Cardiac septum (tissue), 1 donor: Measurements from ENCODE around the gene CT47A1. TPM values are rescaled to one million over a fixed set of nuclear protein-coding genes. Genes with fewer than 3 reads are reported as not detected.
"Not testable (repeated sequence)": the region's sequence is repeated elsewhere in the genome, so short reads cannot be mapped to it uniquely, and the experiment has no call there.

Experiments
- DNase-seq: peaks from one replicate; pipeline ENCODE4 v3.0.0-alpha.2; 2020; ENCODE audit warnings: low spot score
- intact Hi-C: fragments of 100-400 bp; cut with DNase I; formaldehyde crosslinking; loops from one replicate; pipeline ENCODE4 v1.14.0; 2022
- long read RNA-seq: library from polyadenylated mRNA; unstranded; transcript quantifications from one replicate; pipeline ENCODE4 v2.0.0, GENCODE V29; 2021
- total RNA-seq: library from RNA; stranded (reverse); fragmentation: NEBNext Ultra II Directional; extraction: Animal tissue kit (Norgen Biotek cat#: 25700); gene quantifications from one replicate; pipeline ENCODE4 v1.2.1, GENCODE V29; 2021
- donor health status: DM: no; HTN: no; CAD: no.

The CT47A1 gene
- not detected for total RNA-seq
- long read RNA-seq, result 0 reads

GRCh38 chrX:120985660-120986059 is at the start of gene CT47A1:
CT47A1 (minus strand) TSS chrX:120985760; CDS start chrX:120985529, 231 bp downstream.
- intact Hi-C loops, DNase-seq: not testable (repeated sequence)

- intact Hi-C loops, result no loop called here
- no peak for DNase-seq
Measured at GRCh38 chrX:121032531-121032930, 47.0 kb upstream of the CT47A1 start.

- intact Hi-C loops, result no loop called here
- no peak for DNase-seq
Measured at GRCh38 chrX:121030083-121030482, 44.5 kb upstream of the CT47A1 start.

GRCh38 chrX:121028419-121028818 is 42.9 kb upstream of the CT47A1 start:
- intact Hi-C loops, result no loop called here
- DNase-seq, result no peak

- no peak for DNase-seq
- intact Hi-C loops, result no loop called here
Measured at GRCh38 chrX:121014826-121015225, 29.3 kb upstream of the CT47A1 start.

- intact Hi-C loops, result no loop called here
- DNase-seq, result no peak
Measured at GRCh38 chrX:121013897-121014455, 28.4 kb upstream of the CT47A1 start.

- no peak for DNase-seq
- intact Hi-C loops, result no loop called here
Measured at GRCh38 chrX:121011254-121011653, 25.7 kb upstream of the CT47A1 start.

GRCh38 chrX:121010218-121010617 is 24.7 kb upstream of the CT47A1 start:
- no peak for DNase-seq
- intact Hi-C loops, result no loop called here

- intact Hi-C loops, result no loop called here
- no peak for DNase-seq
Measured at GRCh38 chrX:121009764-121010163, 24.2 kb upstream of the CT47A1 start.

GRCh38 chrX:121008920-121009319 is 23.4 kb upstream of the CT47A1 start:
- no peak for DNase-seq
- intact Hi-C loops, result no loop called here

GRCh38 chrX:121000589-121000988 is 15.0 kb upstream of the CT47A1 start:
- no peak for DNase-seq
- intact Hi-C loops, result no loop called here

GRCh38 chrX:120999413-120999812 is 13.9 kb upstream of the CT47A1 start:
- no peak for DNase-seq

GRCh38 chrX:120956500-120956899 is 29.1 kb downstream of the CT47A1 start, which contains the start of gene CT47A7:
CT47A7 (minus strand) TSS chrX:120956600; CDS start chrX:120956345, 255 bp downstream.
- intact Hi-C loops, DNase-seq: not testable (repeated sequence)

More at GRCh38 chrX:120999413-120999812, 13.9 kb upstream of the CT47A1 start:
- intact Hi-C loops, result no loop called here

Other genes with a start within 250 kb of the CT47A1 start
- not detected for gene CT47B1, start 109.9 kb downstream of the CT47A1 start, total RNA-seq
- not detected for gene CT47A11, start 48.6 kb downstream of the CT47A1 start, total RNA-seq
- gene CT47A10, start 43.7 kb downstream of the CT47A1 start, total RNA-seq, result not detected
- not detected for gene CT47A9, start 38.9 kb downstream of the CT47A1 start, total RNA-seq
- gene CT47A8, start 34.0 kb downstream of the CT47A1 start, total RNA-seq, result not detected
- not detected for gene CT47A7, start 29.2 kb downstream of the CT47A1 start, total RNA-seq
- gene CT47A6, start 24.3 kb downstream of the CT47A1 start, total RNA-seq, result not detected
- not detected for gene CT47A5, start 19.4 kb downstream of the CT47A1 start, total RNA-seq
- not detected for gene CT47A4, start 14.6 kb downstream of the CT47A1 start, total RNA-seq
- not detected for gene CT47A3, start 9.7 kb downstream of the CT47A1 start, total RNA-seq
- gene CT47A2, start 4.8 kb downstream of the CT47A1 start, total RNA-seq, result not detected
- gene GLUD2, start 61.9 kb upstream of the CT47A1 start, total RNA-seq, result 1.6 TPM